Right cardiac atrium (tissue), 5 donors: ENCODE results near the gene NTRK2. TPM values are rescaled to one million over a fixed set of nuclear protein-coding genes. Genes with fewer than 3 reads are reported as not detected.
A peak's percentile ranks its signal among the peaks of the same experiment; 100 is the strongest.

ENCODE experiments used
- ATAC-seq, 2 donors: fragments of 200-7000 bp; cut with Tn5 transposase; one replicate each; pipeline versions ENCODE4 v1.8.0 to v1.9.1; 2020; ENCODE audit warnings: moderate library complexity in 2 of 2, mild to moderate bottlenecking in 1 of 2
- DNase-seq, 3 donors: peaks; one replicate each; pipeline ENCODE4 v3.0.0-alpha.2; 2020
- H3K27ac ChIP-seq: one replicate; pipeline ENCODE4 v1.5.1; 2013; ENCODE audit warnings: mild to moderate bottlenecking, low read length, control low read depth, moderate library complexity
- H3K27me3 ChIP-seq: one replicate; pipeline ENCODE4 v1.6.1; 2013; ENCODE audit not compliant: control insufficient read depth, insufficient read depth
- H3K4me1 ChIP-seq: one replicate; pipeline ENCODE4 v1.6.1; 2013; ENCODE audit warnings: low read length; ENCODE audit not compliant: control insufficient read depth, insufficient read depth
- H3K4me3 ChIP-seq: one replicate; pipeline ENCODE4 v1.5.1; 2013; ENCODE audit warnings: low read length, control low read depth
- H3K9me3 ChIP-seq: one replicate; pipeline ENCODE4 v1.6.1; 2013; ENCODE audit warnings: low read length; ENCODE audit not compliant: control insufficient read depth
- WGBS: extraction: QIAGEN DNeasy Blood & Tissue Kit; methylation state at CpG from one replicate; pipeline ENCODE4 v1.1.7; 2013; 5-methylcytosine and 5-hydroxymethylcytosine counted together
- intact Hi-C, 4 donors: fragments of 100-400 bp; cut with DNase I; formaldehyde crosslinking; loops; one replicate each; pipeline versions ENCODE4 v1.11.0 to v1.14.0; 2022 to 2023
- polyA plus RNA-seq: library from polyadenylated mRNA; stranded (reverse); fragments of 200-250 nt; gene quantifications from one replicate; pipeline ENCODE4 v1.2.3, GENCODE V29; 2013
- total RNA-seq, 4 donors: library from RNA; stranded (reverse); fragmentation: NEBNext Ultra II Directional; extraction: Animal tissue kit (Norgen Biotek cat#: 25700); gene quantifications; one replicate each; pipeline ENCODE4 v1.2.1, GENCODE V29; 2021
- donor health status: healthy with polysubstance abuse.
- donor health status: DM: no; HTN: yes; CAD: no.
- donor health status: DM: no; HTN: no; CAD: no.
- donor health status: DM: no; HTN: yes; CAD: no; lungs with severe emphysema.
- donor health status: DM: yes; HTN: yes; CAD: no.

NTRK2 gene
- total and polyA plus RNA-seq, 5 donors = 9.6 to 55.3 (median 34.7) TPM

GRCh38 chr9:84818791-84819190 is 149.3 kb downstream of the NTRK2 start:
- Histone ChIP-seq H3K9me3 (no peaks in the 10 kb centered on the region), H3K27me3 (no peaks in the 10 kb centered on the region), H3K27ac (no peak overlapping the region), H3K4me3 (no peak overlapping the region), H3K4me1 (no peaks in the 10 kb centered on the region)
- no peak for ATAC-seq
- WGBS = 73% methylated on average over 9 of the region's 9 CpGs
- no peak for DNase-seq
- intact Hi-C loops = no loop called here

GRCh38 chr9:84819491-84819991 is 150.0 kb downstream of the NTRK2 start:
- Histone ChIP-seq H3K9me3 (no peaks in the 10 kb centered on the region), H3K4me1 (no peaks in the 10 kb centered on the region), H3K27ac (no peak overlapping the region), H3K4me3 (no peak overlapping the region), H3K27me3 (no peaks in the 10 kb centered on the region)
- WGBS = 71% methylated on average over 8 of the region's 8 CpGs
- ATAC-seq (no peak), DNase-seq (no peak)
- intact Hi-C loops = no loop called here

GRCh38 chr9:84821431-84821830 is 151.9 kb downstream of the NTRK2 start:
- 31% methylated on average over 1 of the region's 1 CpG for WGBS
- Histone ChIP-seq H3K9me3 (no peaks in the 10 kb centered on the region), H3K4me3 (no peak overlapping the region), H3K27ac (no peak overlapping the region), H3K4me1 (no peaks in the 10 kb centered on the region), H3K27me3 (no peaks in the 10 kb centered on the region)
- ATAC-seq (no peak), DNase-seq (no peak)
- intact Hi-C loops = no loop called here

GRCh38 chr9:84822589-84823233 is 153.2 kb downstream of the NTRK2 start:
- DNase-seq (no peak), ATAC-seq (peak in 1 of 2 donors; percentile 4)
- Histone ChIP-seq H3K9me3 (no peaks in the 10 kb centered on the region), H3K4me3 (no peak overlapping the region), H3K27ac (no peak overlapping the region), H3K27me3 (no peaks in the 10 kb centered on the region), H3K4me1 (no peaks in the 10 kb centered on the region)
- intact Hi-C loops = loop anchor here in 1 of 4 donors (2.0 kb wide), 1 partner anchor 14 kb away; no protein-coding TSS in a partner anchor
- 46% methylated on average over 7 of the region's 7 CpGs for WGBS

GRCh38 chr9:84823421-84824271 is 154.1 kb downstream of the NTRK2 start:
- whole genome bisulfite sequencing = 35% methylated on average over 8 of the region's 8 CpGs
- Histone ChIP-seq H3K4me1 (no peaks in the 10 kb centered on the region), H3K27me3 (no peaks in the 10 kb centered on the region), H3K27ac (peak overlapping the region; percentile 34), H3K4me3 (no peak overlapping the region), H3K9me3 (no peaks in the 10 kb centered on the region)
- intact Hi-C loops = loop anchor here in 1 of 4 donors (2.0 kb wide), 1 partner anchor 15 kb away; no protein-coding TSS in a partner anchor
- ATAC-seq (peak; percentile 83 to 84), DNase-seq (peak; percentile 26 to 61 (median 47))

- Histone ChIP-seq H3K27ac (no peak overlapping the region), H3K4me3 (no peak overlapping the region), H3K9me3 (no peaks in the 10 kb centered on the region), H3K4me1 (no peaks in the 10 kb centered on the region), H3K27me3 (no peaks in the 10 kb centered on the region)
- ATAC-seq = peak in 1 of 2 donors; percentile 66
- 48% methylated on average over 4 of the region's 4 CpGs for WGBS
- intact Hi-C loops = no loop called here
- DNase-seq = peak in 2 of 3 donors; percentile 39 to 74
Measured at GRCh38 chr9:84827216-84827765, 157.8 kb downstream of the NTRK2 start.

GRCh38 chr9:84828046-84828445 is 158.5 kb downstream of the NTRK2 start:
- Histone ChIP-seq H3K4me1 (no peaks in the 10 kb centered on the region), H3K9me3 (no peaks in the 10 kb centered on the region), H3K27me3 (no peaks in the 10 kb centered on the region), H3K27ac (no peak overlapping the region), H3K4me3 (no peak overlapping the region)
- no peak for DNase-seq
- WGBS = 82% methylated on average over 2 of the region's 2 CpGs
- intact Hi-C loops = no loop called here
- ATAC-seq = no peak

- Histone ChIP-seq H3K27ac (no peak overlapping the region), H3K4me3 (no peak overlapping the region), H3K9me3 (no peaks in the 10 kb centered on the region), H3K4me1 (no peaks in the 10 kb centered on the region), H3K27me3 (no peaks in the 10 kb centered on the region)
- WGBS = 91% methylated on average over 8 of the region's 8 CpGs
- DNase-seq (no peak), ATAC-seq (no peak)
- intact Hi-C loops = no loop called here
Measured at GRCh38 chr9:84829471-84829870, 159.9 kb downstream of the NTRK2 start.

- H3K27me3 ChIP-seq = no peaks in the 10 kb centered on the region
- 80% methylated on average over 6 of the region's 6 CpGs for WGBS
- no peaks in the 10 kb centered on the region for H3K4me1 ChIP-seq
- H3K9me3 ChIP-seq = no peaks in the 10 kb centered on the region
- no peak for DNase-seq
- no peak overlapping the region for H3K27ac ChIP-seq
- H3K4me3 ChIP-seq = no peak overlapping the region
- ATAC-seq = no peak
- intact Hi-C loops = no loop called here
Measured at GRCh38 chr9:84829997-84830696, 160.6 kb downstream of the NTRK2 start.

GRCh38 chr9:84831377-84831776 is 161.8 kb downstream of the NTRK2 start:
- no peak overlapping the region for H3K27ac ChIP-seq
- no peaks in the 10 kb centered on the region for H3K27me3 ChIP-seq
- no peaks in the 10 kb centered on the region for H3K4me1 ChIP-seq
- 82% methylated on average over 4 of the region's 4 CpGs for WGBS
- ATAC-seq = no peak
- no peaks in the 10 kb centered on the region for H3K9me3 ChIP-seq
- no peak overlapping the region for H3K4me3 ChIP-seq
- DNase-seq = no peak
- intact Hi-C loops = no loop called here
